DOHH2 (cell line): Measurements from ENCODE around the gene SUFU.

ENCODE experiments used
- EZH2phosphoT487 ChIP-seq: fragments of 200-600 bp; sonication (generic); IDR thresholded peaks from 2 replicates; pipeline ENCODE4 v1.6.1; 2017; ENCODE audit warnings: borderline replicate concordance, mild to moderate bottlenecking, antibody characterized with exemption, low read length, moderate library complexity, mixed read lengths
- TF ChIP-seq, protein P1 (sequence below): fragments of 200-600 bp; sonication (generic); IDR thresholded peaks from one replicate; pipeline ENCODE4 v1.5.1; 2014; ENCODE audit warnings: antibody characterized with exemption, mild to moderate bottlenecking, low read depth, low read length; ENCODE audit not compliant: poor library complexity, severe bottlenecking

GRCh38 chr10:102613785-102614184 lies 110.0 kb downstream of the SUFU start:
- TF ChIP-seq, protein P1, sequence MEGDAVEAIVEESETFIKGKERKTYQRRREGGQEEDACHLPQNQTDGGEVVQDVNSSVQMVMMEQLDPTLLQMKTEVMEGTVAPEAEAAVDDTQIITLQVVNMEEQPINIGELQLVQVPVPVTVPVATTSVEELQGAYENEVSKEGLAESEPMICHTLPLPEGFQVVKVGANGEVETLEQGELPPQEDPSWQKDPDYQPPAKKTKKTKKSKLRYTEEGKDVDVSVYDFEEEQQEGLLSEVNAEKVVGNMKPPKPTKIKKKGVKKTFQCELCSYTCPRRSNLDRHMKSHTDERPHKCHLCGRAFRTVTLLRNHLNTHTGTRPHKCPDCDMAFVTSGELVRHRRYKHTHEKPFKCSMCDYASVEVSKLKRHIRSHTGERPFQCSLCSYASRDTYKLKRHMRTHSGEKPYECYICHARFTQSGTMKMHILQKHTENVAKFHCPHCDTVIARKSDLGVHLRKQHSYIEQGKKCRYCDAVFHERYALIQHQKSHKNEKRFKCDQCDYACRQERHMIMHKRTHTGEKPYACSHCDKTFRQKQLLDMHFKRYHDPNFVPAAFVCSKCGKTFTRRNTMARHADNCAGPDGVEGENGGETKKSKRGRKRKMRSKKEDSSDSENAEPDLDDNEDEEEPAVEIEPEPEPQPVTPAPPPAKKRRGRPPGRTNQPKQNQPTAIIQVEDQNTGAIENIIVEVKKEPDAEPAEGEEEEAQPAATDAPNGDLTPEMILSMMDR = no peak
- no peak for TF ChIP-seq EZH2phosphoT487
